ENCODE measurements around the gene IGSF8. TPM values are rescaled to one million over a fixed set of nuclear protein-coding genes. Genes with fewer than 3 reads are reported as not detected.

IGSF8 gene
- total RNA-seq, 2 experiments from 2014 or later: 41.7 to 44.4 TPM

Other genes starting within 250 kb of the IGSF8 start
- gene VSIG8, start 236.0 kb downstream of the IGSF8 start, total RNA-seq: not detected
- gene CFAP45, start 198.5 kb downstream of the IGSF8 start, total RNA-seq: under 1 TPM; 0.34 to 0.79 TPM
- gene TAGLN2, start 173.1 kb downstream of the IGSF8 start, total RNA-seq: 100 to 1,000 TPM; 476 to 510 TPM
- gene IGSF9, start 153.0 kb downstream of the IGSF8 start, total RNA-seq: not detected
- not detected for gene SLAMF9, start 144.4 kb downstream of the IGSF8 start, total RNA-seq
- gene PIGM, start 66.6 kb downstream of the IGSF8 start, total RNA-seq: 1 to 10 TPM; 4.2 to 4.5 TPM
- gene KCNJ10, start 28.5 kb downstream of the IGSF8 start, total RNA-seq: not detected
- not detected for gene KCNJ9, start 17.1 kb downstream of the IGSF8 start, total RNA-seq
- not detected for gene ATP1A2, start 17.1 kb upstream of the IGSF8 start, total RNA-seq
- not detected for gene ATP1A4, start 53.0 kb upstream of the IGSF8 start, total RNA-seq
- not detected for gene CASQ1, start 92.0 kb upstream of the IGSF8 start, total RNA-seq
- 10 to 100 TPM; 27.3 to 35.2 TPM for gene PEA15, start 106.8 kb upstream of the IGSF8 start, total RNA-seq
- gene DCAF8, start 163.9 kb upstream of the IGSF8 start, total RNA-seq: 10 to 100 TPM; 81.9 to 85.9 TPM
- 10 to 100 TPM; 42.3 to 42.7 TPM for gene PEX19, start 186.5 kb upstream of the IGSF8 start, total RNA-seq
- 100 to 1,000 TPM; 121 to 128 TPM for gene COPA, start 244.6 kb upstream of the IGSF8 start, total RNA-seq
- gene NCSTN, start 244.8 kb upstream of the IGSF8 start, total RNA-seq: 10 to 100 TPM; 52.7 to 59.7 TPM

All from activated CD8-positive, alpha-beta T cell treated with anti-CD3 and anti-CD28 coated beads, Interleukin-2, amount 10 ng/mL, durations not matched to agents 7 days and 5 days (primary cell).